SK-N-SH (cell line): ENCODE data around the gene NSD2. TPM values are rescaled to one million over a fixed set of nuclear protein-coding genes. Genes with fewer than 3 reads are reported as not detected.

Experiments
- CTCF ChIA-PET: fragments of 300-600, 350-600 bp; formaldehyde crosslinking; extraction: SDS; loops from one replicate; lab custom pipeline; 2021; lab: Yijun Ruan, JAX
- POLR2A ChIA-PET: fragments of 350-600 bp; sonication (Branson Sonifier 250); formaldehyde crosslinking; extraction: SDS; loops from one replicate; lab custom pipeline; 2020; ENCODE audit warnings: antibody characterized with exemption, inconsistent platforms; lab: Yijun Ruan, JAX
- DNase-seq: peaks from one replicate; pipeline ENCODE4 v3.0.0; 2012
- H2AFZ ChIP-seq: fragments of 200-600 bp; sonication (generic); 2 replicates; pipeline ENCODE4 v1.8.1; 2016; ENCODE audit warnings: antibody characterized with exemption, mild to moderate bottlenecking, low read depth
- H3F3A ChIP-seq: fragments of 200-600 bp; sonication (generic); replicated peaks from 2 replicates; pipeline ENCODE3; 2016; ENCODE audit warnings: antibody characterized with exemption, mild to moderate bottlenecking; ENCODE audit not compliant: insufficient read depth
- H3K27ac ChIP-seq, 2 experiments: fragments of 200-500 bp in 1 of 2; fragments of 200-600 bp in 1 of 2; sonication (Bioruptor generic) in 1 of 2; sonication (generic), shearing (Covaris generic) in 1 of 2; 2 replicates each; pipeline versions ENCODE4 v1.5.1 to v1.6.1; 2014 to 2016; ENCODE audit warnings: low read depth in 2 of 2, inconsistent platforms in 1 of 2, low read length in 1 of 2, mild to moderate bottlenecking in 1 of 2, mixed read lengths in 1 of 2
- H3K27me3 ChIP-seq: fragments of 200-600 bp; sonication (generic), shearing (Covaris generic); 2 replicates; pipeline ENCODE4 v1.6.1; 2016; ENCODE audit warnings: mixed run types; ENCODE audit not compliant: insufficient read depth
- H3K36me3 ChIP-seq, 2 experiments: fragments of 200-500 bp in 1 of 2; fragments of 200-600 bp in 1 of 2; sonication (Bioruptor generic) in 1 of 2; sonication (generic) in 1 of 2; replicated peaks in 1 of 2; 2 replicates each; pipeline versions ENCODE3 to v1.5.1; 2014 to 2016; ENCODE audit warnings: low read length in 1 of 2, mild to moderate bottlenecking in 1 of 2; ENCODE audit not compliant: insufficient read depth in 2 of 2, control insufficient read depth in 1 of 2
- H3K4me1 ChIP-seq, 2 experiments: fragments of 200-500 bp in 1 of 2; fragments of 200-600 bp in 1 of 2; sonication (Bioruptor generic) in 1 of 2; sonication (generic), shearing (Covaris generic) in 1 of 2; 2 replicates each; pipeline versions ENCODE4 v1.5.1 to v1.6.1; 2014 to 2016; ENCODE audit warnings: low read depth in 1 of 2, low read length in 1 of 2, mixed run types in 1 of 2; ENCODE audit not compliant: insufficient read depth in 2 of 2, control insufficient read depth in 1 of 2
- H3K4me2 ChIP-seq: fragments of 200-600 bp; sonication (generic), shearing (Covaris generic); 2 replicates; pipeline ENCODE4 v1.6.1; 2017; ENCODE audit warnings: mixed run types
- H3K4me3 ChIP-seq, 2 experiments: fragments of 200-500 bp in 1 of 2; fragments of 200-600 bp in 1 of 2; sonication (Bioruptor generic) in 1 of 2; sonication (generic), shearing (Covaris generic) in 1 of 2; 2 replicates each; pipeline versions ENCODE4 v1.5.1 to v1.8.1; 2014 to 2016; ENCODE audit warnings: low read depth in 2 of 2, inconsistent platforms in 1 of 2, low read length in 1 of 2, mild to moderate bottlenecking in 1 of 2, mixed read lengths in 1 of 2, moderate library complexity in 1 of 2
- H3K79me2 ChIP-seq: fragments of 200-600 bp; sonication (generic); 2 replicates; pipeline ENCODE4 v1.8.1; 2017; ENCODE audit warnings: mild to moderate bottlenecking; ENCODE audit not compliant: insufficient read depth
- H3K9ac ChIP-seq: fragments of 200-600 bp; sonication (generic); 2 replicates; pipeline ENCODE4 v1.6.1; 2017; ENCODE audit warnings: mixed run types
- H3K9me2 ChIP-seq: fragments of 200-600 bp; sonication (generic); 2 replicates; pipeline ENCODE4 v1.6.1; 2017; ENCODE audit warnings: mixed run types
- H3K9me3 ChIP-seq: fragments of 200-600 bp; sonication (generic); 2 replicates; pipeline ENCODE4 v1.6.1; 2017; ENCODE audit warnings: mixed run types, mild to moderate bottlenecking, moderate library complexity
- H4K20me1 ChIP-seq: fragments of 200-600 bp; sonication (generic); 2 replicates; pipeline ENCODE4 v1.6.1; 2017; ENCODE audit warnings: mild to moderate bottlenecking, mixed run types; ENCODE audit not compliant: insufficient read depth
- CHD2 ChIP-seq: fragments of 150-350 bp; IDR thresholded peaks from 2 replicates; pipeline ENCODE4 v1.6.1; 2018; ENCODE audit warnings: low read length; ENCODE audit not compliant: partially characterized antibody
- EZH2phosphoT487 ChIP-seq: fragments of 200-600 bp; sonication (generic); IDR thresholded peaks from 2 replicates; pipeline ENCODE4 v1.6.1; 2017; ENCODE audit warnings: low read depth, mixed run types, mild to moderate bottlenecking, antibody characterized with exemption, moderate library complexity, borderline replicate concordance
- FOXJ3 ChIP-seq: sonication (generic); formaldehyde crosslinking; IDR thresholded peaks from 2 replicates; pipeline ENCODE4 v1.5.1; 2020; ENCODE audit warnings: mild to moderate bottlenecking, missing genetic modification reagents
- FOXM1 ChIP-seq: IDR thresholded peaks from 2 replicates; pipeline ENCODE4 v1.4.0; 2012; ENCODE audit warnings: low read depth, mild to moderate bottlenecking
- GATA2 ChIP-seq: sonication (generic); formaldehyde crosslinking; IDR thresholded peaks from 2 replicates; pipeline ENCODE4 v1.5.0; 2020; ENCODE audit warnings: mild to moderate bottlenecking, missing genetic modification reagents
- MXI1 ChIP-seq: IDR thresholded peaks from 2 replicates; pipeline ENCODE4 v1.6.1; 2012; ENCODE audit warnings: mild to moderate bottlenecking, low read depth, low read length, improper control_type of control experiment
- RAD21 ChIP-seq: IDR thresholded peaks from 2 replicates; pipeline ENCODE4 v1.6.1; 2012; ENCODE audit warnings: mild to moderate bottlenecking, low read length
- RCOR1 ChIP-seq: fragments of 150-350 bp; IDR thresholded peaks from 2 replicates; pipeline ENCODE4 v1.6.1; 2017; ENCODE audit warnings: antibody characterized with exemption, low read length
- RXRA ChIP-seq: IDR thresholded peaks from 2 replicates; pipeline ENCODE4 v1.4.0; 2012; ENCODE audit warnings: low read depth, mild to moderate bottlenecking, borderline replicate concordance
- SIN3A ChIP-seq: IDR thresholded peaks from 2 replicates; pipeline ENCODE4 v1.6.1; 2012; ENCODE audit warnings: low read depth, mild to moderate bottlenecking, low read length, moderate library complexity, borderline replicate concordance
- TAF1 ChIP-seq: IDR thresholded peaks from 2 replicates; pipeline ENCODE4 v1.6.1; 2012; ENCODE audit warnings: low read depth, mild to moderate bottlenecking, low read length, moderate library complexity, borderline replicate concordance
- TCF12 ChIP-seq: IDR thresholded peaks from 2 replicates; pipeline ENCODE4 v1.4.0; 2012
- WGBS: methylation state at CpG from one replicate; pipeline ENCODE4 v1.1.6; 2017; ENCODE audit warnings: low lambda C conversion rate; 5-methylcytosine and 5-hydroxymethylcytosine counted together
- polyA plus RNA-seq, 3 experiments: library from polyadenylated mRNA; depleted of rRNA; stranded (reverse); fragments of >200 nt; gene quantifications; 2 replicates each; pipeline ENCODE4 v1.2.3, GENCODE V29; 2012
- TF ChIP-seq, protein P1 (sequence below): fragments of 150-350 bp; IDR thresholded peaks from 2 replicates; pipeline ENCODE4 v1.6.1; 2016; ENCODE audit warnings: mild to moderate bottlenecking, low read depth, low read length
- TF ChIP-seq, protein P2 (sequence below): IDR thresholded peaks from 2 replicates; pipeline ENCODE4 v1.4.0; 2012; ENCODE audit warnings: low read depth, borderline replicate concordance
- TF ChIP-seq, protein P3 (sequence below): IDR thresholded peaks from 2 replicates; pipeline ENCODE4 v1.4.0; 2012; ENCODE audit warnings: low read depth

NSD2 gene
- polyA plus RNA-seq, 1 of the 3 experiments (the other 2 are of a cell fraction): 34.2 TPM

DNA sequence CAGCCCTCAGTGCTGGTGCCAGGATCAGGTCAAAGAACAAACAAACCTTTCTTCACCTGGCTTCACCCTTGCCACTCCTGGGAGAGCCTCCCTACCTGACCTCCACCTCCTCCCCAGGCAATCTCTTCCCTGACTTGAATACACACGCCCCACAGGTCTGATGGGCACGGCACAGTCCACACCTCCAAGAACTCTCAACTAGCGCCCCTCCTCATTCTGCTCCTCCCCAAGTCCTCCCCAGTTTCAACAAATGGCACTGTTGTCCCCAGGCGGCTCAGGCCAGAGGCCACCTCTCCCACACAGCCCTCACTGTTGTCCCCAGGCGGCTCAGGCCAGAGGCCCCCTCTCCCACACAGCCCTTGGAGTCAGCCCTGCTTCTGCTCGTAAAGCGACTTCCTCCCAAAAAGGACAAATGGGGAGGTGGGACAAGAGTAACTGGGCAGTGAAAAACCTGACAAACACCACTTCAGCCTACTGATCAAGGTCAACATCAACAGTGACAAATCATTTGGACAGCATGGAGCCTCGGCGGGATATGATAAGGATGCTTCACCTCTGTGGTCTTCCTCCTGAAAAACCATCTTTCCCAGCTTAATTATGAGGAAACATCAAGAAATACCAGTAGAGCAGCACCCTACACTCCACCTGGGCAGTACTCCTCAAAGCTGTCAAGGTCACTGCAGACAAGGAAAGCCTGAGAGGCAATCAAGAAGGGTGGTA, 18.1 kb upstream of the NSD2 start:
- WGBS: 89% methylated on average over 9 of the region's 9 CpGs

DNA sequence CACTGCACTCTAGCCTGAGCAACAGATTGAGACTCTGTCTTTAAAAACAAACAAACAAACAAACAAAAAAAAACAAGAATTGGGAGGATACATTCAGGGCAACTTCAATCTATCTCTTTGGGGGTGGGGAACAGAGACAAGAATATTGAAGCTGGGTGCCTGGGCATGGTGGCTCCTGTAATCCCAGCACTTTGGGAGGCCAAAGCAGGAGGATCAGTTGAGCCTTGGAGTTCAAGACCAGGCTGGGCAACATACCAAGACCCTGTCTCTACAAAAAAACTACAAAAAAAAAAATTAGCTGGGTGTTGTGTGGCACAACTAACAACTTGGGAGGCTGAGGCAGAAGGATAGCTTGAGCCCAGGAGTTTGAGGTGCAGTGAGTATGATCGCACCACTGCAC, 16.4 kb upstream of the NSD2 start:
- Histone ChIP-seq H3K27ac (no peak overlapping the region), H3K9me2 (no peaks in the 10 kb centered on the region), H3K27me3 (no peaks in the 10 kb centered on the region), H3K36me3 (peaks cover 2 to 4% of the 10 kb centered on the region in 2 experiments), H3F3A (peaks cover 7% of the 10 kb centered on the region), H3K4me2 (peak overlapping the region; percentile 100), H3K4me1 (peaks cover 0 to 13% of the 10 kb centered on the region in 2 experiments; a peak in 1 of 4 replicates), H2AFZ (no peak overlapping the region), H3K9ac (peak overlapping the region; percentile 89), H3K79me2 (peaks cover 81% of the 10 kb centered on the region), H3K4me3 (peak overlapping the region; percentile 76 to 81), H4K20me1 (peaks cover 38% of the 10 kb centered on the region), H3K9me3 (no peaks in the 10 kb centered on the region)
- DNase-seq: no peak
- WGBS: 42% methylated on average over 1 of the region's 1 CpG
- ChIA-PET POLR2A (no interaction called here), CTCF (interaction anchor here (1.1 to 5.0 kb wide), 4 partner anchors 44 to 56 kb away, joined by 3 to 25 read pairs (median 4); no protein-coding TSS in a partner anchor)
- no peak for TF ChIP-seq GATA2 (CRISPR knock-in tag)

More for the DNA sequence above, 18.1 kb upstream of the NSD2 start:
- Histone ChIP-seq H2AFZ (no peak overlapping the region), H3K4me3 (no peak overlapping the region), H3K9me3 (no peaks in the 10 kb centered on the region), H3K9ac (no peak overlapping the region), H4K20me1 (peaks cover 48% of the 10 kb centered on the region), H3K27ac (no peak overlapping the region), H3K79me2 (peaks cover 88% of the 10 kb centered on the region), H3F3A (peaks cover 12% of the 10 kb centered on the region), H3K4me2 (no peak overlapping the region), H3K27me3 (no peaks in the 10 kb centered on the region), H3K4me1 (peaks cover 0 to 12% of the 10 kb centered on the region in 2 experiments; a peak in 1 of 4 replicates), H3K9me2 (no peaks in the 10 kb centered on the region), H3K36me3 (peaks cover 2 to 4% of the 10 kb centered on the region in 2 experiments)
- TF ChIP-seq SIN3A (no peak), RCOR1 (no peak), TCF12 (no peak), FOXJ3 (CRISPR knock-in tag) (no peak), FOXM1 (no peak)
- POLR2A ChIA-PET: no interaction called here
- DNase-seq: no peak
- CTCF ChIA-PET: interaction anchor here (5.0 kb wide), 1 partner anchor 47 kb away, joined by 25 read pairs; no protein-coding TSS in a partner anchor

DNA sequence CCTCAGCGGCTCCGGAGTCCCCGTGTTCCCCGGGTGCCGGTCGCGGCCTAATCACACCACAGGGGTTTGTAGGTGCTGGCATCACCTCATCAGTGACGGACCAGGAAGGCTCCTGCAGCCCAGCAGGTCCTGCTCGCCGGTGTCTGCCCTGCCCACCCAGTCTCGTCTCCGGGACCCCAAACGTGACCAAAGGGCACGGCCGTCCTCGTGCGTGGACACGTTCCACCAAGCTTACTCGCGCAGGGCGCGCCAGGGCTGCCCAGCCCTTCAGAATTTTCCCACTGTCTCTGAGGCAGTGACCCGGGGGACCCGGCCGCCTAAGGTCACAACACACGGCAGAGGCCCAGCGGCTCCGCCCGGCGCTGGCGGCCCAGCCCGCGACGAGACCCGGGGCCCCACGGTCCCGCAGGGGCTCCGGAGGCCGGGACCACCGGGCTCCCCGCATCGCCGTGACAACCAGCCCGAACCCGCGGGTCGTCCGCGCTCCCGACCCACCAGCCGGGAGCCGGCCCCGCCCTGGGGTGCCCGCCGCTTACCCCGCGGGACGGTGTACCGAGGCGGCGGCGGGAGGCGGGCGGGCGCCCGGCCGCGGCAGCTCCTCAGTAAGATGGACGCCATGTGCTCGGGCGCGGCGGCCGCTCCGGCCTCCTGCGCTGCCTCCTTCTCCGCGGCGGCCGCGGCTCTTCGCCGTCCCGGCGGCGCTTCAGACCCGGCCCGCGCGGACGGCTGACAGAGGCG, 15.7 kb upstream of the NSD2 start:
- Histone ChIP-seq H3K27me3 (no peaks in the 10 kb centered on the region), H3K79me2 (peaks cover 74% of the 10 kb centered on the region), H3K4me1 (peaks cover 0 to 13% of the 10 kb centered on the region in 2 experiments; a peak in 1 of 4 replicates), H3K4me3 (peak overlapping the region; percentile 76 to 81), H3K36me3 (peaks cover 2 to 4% of the 10 kb centered on the region in 2 experiments), H3K27ac (peak overlapping the region; percentile 55 to 63), H4K20me1 (peaks cover 32% of the 10 kb centered on the region; the same call in 1 of the 2 replicates), H3K9me2 (no peaks in the 10 kb centered on the region), H3F3A (peaks cover 7% of the 10 kb centered on the region), H3K9ac (peak overlapping the region; percentile 89), H3K9me3 (no peaks in the 10 kb centered on the region), H3K4me2 (peak overlapping the region; percentile 100), H2AFZ (peak overlapping the region; percentile 56; the same call in 1 of the 2 replicates)
- WGBS: 2% methylated on average over 11 of the region's 92 CpGs
- POLR2A ChIA-PET: interaction anchor here (2.2 kb wide), 1 partner anchor 15 kb away, joined by 11 read pairs; the partner anchor contains the start of gene NSD2
- peak; percentile 62 for DNase-seq
- CTCF ChIA-PET: interaction anchor here (0.8 to 5.0 kb wide), 5 partner anchors 13 to 74 kb away, joined by 3 to 25 read pairs (median 4); no protein-coding TSS in a partner anchor
- TF ChIP-seq RAD21 (no peak), SIN3A (no peak; the same call in 1 of the 2 replicates), RCOR1 (no peak), MXI1 (no peak), RXRA (no peak), EZH2phosphoT487 (no peak), TAF1 (no peak), CHD2 (no peak)
- TF ChIP-seq, protein P1, sequence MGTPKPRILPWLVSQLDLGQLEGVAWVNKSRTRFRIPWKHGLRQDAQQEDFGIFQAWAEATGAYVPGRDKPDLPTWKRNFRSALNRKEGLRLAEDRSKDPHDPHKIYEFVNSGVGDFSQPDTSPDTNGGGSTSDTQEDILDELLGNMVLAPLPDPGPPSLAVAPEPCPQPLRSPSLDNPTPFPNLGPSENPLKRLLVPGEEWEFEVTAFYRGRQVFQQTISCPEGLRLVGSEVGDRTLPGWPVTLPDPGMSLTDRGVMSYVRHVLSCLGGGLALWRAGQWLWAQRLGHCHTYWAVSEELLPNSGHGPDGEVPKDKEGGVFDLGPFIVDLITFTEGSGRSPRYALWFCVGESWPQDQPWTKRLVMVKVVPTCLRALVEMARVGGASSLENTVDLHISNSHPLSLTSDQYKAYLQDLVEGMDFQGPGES: no peak
- TF ChIP-seq, protein P2, sequence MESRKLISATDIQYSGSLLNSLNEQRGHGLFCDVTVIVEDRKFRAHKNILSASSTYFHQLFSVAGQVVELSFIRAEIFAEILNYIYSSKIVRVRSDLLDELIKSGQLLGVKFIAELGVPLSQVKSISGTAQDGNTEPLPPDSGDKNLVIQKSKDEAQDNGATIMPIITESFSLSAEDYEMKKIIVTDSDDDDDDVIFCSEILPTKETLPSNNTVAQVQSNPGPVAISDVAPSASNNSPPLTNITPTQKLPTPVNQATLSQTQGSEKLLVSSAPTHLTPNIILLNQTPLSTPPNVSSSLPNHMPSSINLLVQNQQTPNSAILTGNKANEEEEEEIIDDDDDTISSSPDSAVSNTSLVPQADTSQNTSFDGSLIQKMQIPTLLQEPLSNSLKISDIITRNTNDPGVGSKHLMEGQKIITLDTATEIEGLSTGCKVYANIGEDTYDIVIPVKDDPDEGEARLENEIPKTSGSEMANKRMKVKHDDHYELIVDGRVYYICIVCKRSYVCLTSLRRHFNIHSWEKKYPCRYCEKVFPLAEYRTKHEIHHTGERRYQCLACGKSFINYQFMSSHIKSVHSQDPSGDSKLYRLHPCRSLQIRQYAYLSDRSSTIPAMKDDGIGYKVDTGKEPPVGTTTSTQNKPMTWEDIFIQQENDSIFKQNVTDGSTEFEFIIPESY: no peak
- TF ChIP-seq, protein P3, sequence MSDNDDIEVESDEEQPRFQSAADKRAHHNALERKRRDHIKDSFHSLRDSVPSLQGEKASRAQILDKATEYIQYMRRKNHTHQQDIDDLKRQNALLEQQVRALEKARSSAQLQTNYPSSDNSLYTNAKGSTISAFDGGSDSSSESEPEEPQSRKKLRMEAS: no peak
